Gastroesophageal sphincter (tissue), 4 donors: ENCODE data around the gene SLC22A31. TPM values are rescaled to one million over a fixed set of nuclear protein-coding genes. Genes with fewer than 3 reads are reported as not detected.

Source experiments
- ATAC-seq: fragments of 150-250 bp; one replicate; pipeline ENCODE4 v1.9.1; 2016; ENCODE audit warnings: mild to moderate bottlenecking, moderate library complexity
- H3K27ac ChIP-seq, 4 donors: fragments of 200-600 bp; sonication (generic) in 3 of 4; 1 replicate in 3 of 4; 2 replicates in 1 of 4; pipeline ENCODE4 v1.5.1; 2016 to 2019
- H3K27me3 ChIP-seq: fragments of 200-600 bp; sonication (generic); one replicate; pipeline ENCODE4 v1.5.1; 2019
- H3K36me3 ChIP-seq, 2 donors: fragments of 200-600 bp; sonication (generic); one replicate each; pipeline ENCODE4 v1.5.1; 2019; ENCODE audit warnings: control low read depth in 1 of 2
- H3K4me1 ChIP-seq, 3 donors: fragments of 200-600 bp; sonication (generic); 1 replicate in 2 of 3; 2 replicates in 1 of 3; pipeline ENCODE4 v1.5.1; 2016 to 2019; ENCODE audit warnings: control low read depth in 2 of 3
- H3K4me3 ChIP-seq, 2 donors: fragments of 200-600 bp; sonication (generic); one replicate each; pipeline ENCODE4 v1.5.1; 2019; ENCODE audit warnings: mild to moderate bottlenecking in 1 of 2, moderate library complexity in 1 of 2
- H3K9me3 ChIP-seq, 3 donors: fragments of 200-600 bp; sonication (generic); one replicate each; pipeline ENCODE4 v1.5.1; 2017 to 2019; ENCODE audit warnings: control low read depth in 2 of 3
- CTCF ChIP-seq, 4 experiments: fragments of 200-600 bp in 2 of 4; fragments of 450-650 bp in 2 of 4; sonication (generic) in 1 of 4; IDR thresholded peaks; one replicate each; pipeline ENCODE4 v1.5.1; 2017 to 2019; ENCODE audit warnings: antibody characterized with exemption in 4 of 4, mild to moderate bottlenecking in 2 of 4, moderate library complexity in 2 of 4
- EP300 ChIP-seq: sonication (generic); formaldehyde crosslinking; IDR thresholded peaks from one replicate; pipeline ENCODE4 v1.6.1; 2017; ENCODE audit warnings: antibody characterized with exemption, mild to moderate bottlenecking
- POLR2A ChIP-seq, 2 donors: fragments of 450-650 bp; IDR thresholded peaks; one replicate each; pipeline ENCODE4 v1.6.1; 2017; ENCODE audit warnings: antibody characterized with exemption in 2 of 2, mild to moderate bottlenecking in 2 of 2, moderate library complexity in 1 of 2
- POLR2AphosphoS5 ChIP-seq: sonication (generic); formaldehyde crosslinking; IDR thresholded peaks from one replicate; pipeline ENCODE4 v1.6.1; 2017; ENCODE audit warnings: antibody characterized with exemption
- WGBS, 2 donors: methylation state at CpG; one replicate each; pipeline ENCODE4 v1.1.5; 2018; ENCODE audit warnings: low coverage in 1 of 2; 5-methylcytosine and 5-hydroxymethylcytosine counted together
- total RNA-seq, 4 donors: library from RNA; depleted of rRNA; stranded (reverse); fragments of >200 nt; gene quantifications; one replicate each; pipeline ENCODE4 v1.1.0, GENCODE V29; 2016

Gene SLC22A31
- total RNA-seq, 4 donors from 2014 or later: not detected

- Histone ChIP-seq H3K27ac (no peak overlapping the region), H3K4me3 (no peak overlapping the region), H3K9me3 (no peaks in the 10 kb centered on the region), H3K4me1 (peaks cover 0 to 26% (median 15%) of the 10 kb centered on the region in 3 donors), H3K36me3 (no peaks in the 10 kb centered on the region), H3K27me3 (peaks cover 90% of the 10 kb centered on the region)
- TF ChIP-seq EP300: no peak
- no peak for TF ChIP-seq CTCF (IDR thresholded peaks at IDR 0.05)
- TF ChIP-seq POLR2A (IDR thresholded peaks at IDR 0.05): no peak
- no peak for TF ChIP-seq POLR2AphosphoS5
- WGBS, 2 donors: 53% methylated on average over 2 of the region's 13 CpGs; no CpG with 5 or more reads in 1 of the 2 donors
- no peak for ATAC-seq
Measured at GRCh38 chr16:89172528-89173173, 27.7 kb downstream of the SLC22A31 start.

- WGBS, 2 donors: no CpG with 5 or more reads among the region's 11 CpGs
- TF ChIP-seq EP300 (no peak), POLR2A (IDR thresholded peaks at IDR 0.05) (no peak)
- Histone ChIP-seq H3K4me1 (peaks cover 0 to 31% (median 20%) of the 10 kb centered on the region in 3 donors), H3K9me3 (no peaks in the 10 kb centered on the region), H3K27me3 (peaks cover 90% of the 10 kb centered on the region), H3K27ac (no peak overlapping the region), H3K4me3 (no peak overlapping the region), H3K36me3 (no peaks in the 10 kb centered on the region)
- no peak for ATAC-seq
Measured at GRCh38 chr16:89172171-89172527, 28.2 kb downstream of the SLC22A31 start.

- no CpG with 5 or more reads among the region's 74 CpGs for WGBS, 2 donors
- TF ChIP-seq POLR2AphosphoS5: no peak
- TF ChIP-seq CTCF (IDR thresholded peaks at IDR 0.05): no peak
- no peak for TF ChIP-seq POLR2A (IDR thresholded peaks at IDR 0.05)
- TF ChIP-seq EP300: no peak
- Histone ChIP-seq H3K4me1 (peaks cover 0 to 34% (median 21%) of the 10 kb centered on the region in 3 donors), H3K27ac (no peak within 1 kb of the TSS), H3K9me3 (no peaks in the 10 kb centered on the region), H3K27me3 (peaks cover 90% of the 10 kb centered on the region), H3K36me3 (no peaks in the 10 kb centered on the region), H3K4me3 (peak within 1 kb of the TSS in 1 of 2 donors; percentile 43)
- ATAC-seq: peak; percentile 89
Measured at GRCh38 chr16:89171216-89172170, 28.8 kb downstream of the SLC22A31 start, which contains the start of gene CDH15. Gene CDH15, plus strand, starts transcription at chr16:89171748. Its CDS starts 84 bp downstream, at chr16:89171832.

GRCh38 chr16:89170346-89171215, 29.8 kb downstream of the SLC22A31 start:
- TF ChIP-seq EP300 (no peak), POLR2A (IDR thresholded peaks at IDR 0.05) (no peak), CTCF (IDR thresholded peaks at IDR 0.05) (no peak), POLR2AphosphoS5 (no peak)
- peak overlapping the region in 1 of 2 donors; percentile 43 for H3K4me3 ChIP-seq
- no peak for ATAC-seq
- 0 to 10% methylated on average over 6 to 11 of the region's 34 CpGs for WGBS, 2 donors
- H3K9me3 ChIP-seq: no peaks in the 10 kb centered on the region
- H3K27me3 ChIP-seq: peaks cover 87% of the 10 kb centered on the region
- H3K4me1 ChIP-seq: peaks cover 0 to 34% (median 21%) of the 10 kb centered on the region in 3 donors
- H3K27ac ChIP-seq: no peak overlapping the region
- no peaks in the 10 kb centered on the region for H3K36me3 ChIP-seq

GRCh38 chr16:89169778-89170177, 30.6 kb downstream of the SLC22A31 start:
- Histone ChIP-seq H3K9me3 (no peaks in the 10 kb centered on the region), H3K36me3 (no peaks in the 10 kb centered on the region), H3K27me3 (peaks cover 87% of the 10 kb centered on the region), H3K27ac (no peak overlapping the region), H3K4me3 (no peak overlapping the region), H3K4me1 (peaks cover 0 to 34% (median 21%) of the 10 kb centered on the region in 3 donors)
- no CpG with 5 or more reads among the region's 14 CpGs for WGBS, 2 donors
- ATAC-seq: no peak
- TF ChIP-seq POLR2A (IDR thresholded peaks at IDR 0.05) (no peak), EP300 (no peak), CTCF (IDR thresholded peaks at IDR 0.05) (no peak), POLR2AphosphoS5 (no peak)
